Activated naive CD4-positive, alpha-beta T cell treated with anti-CD3 and anti-CD28 coated beads, Interleukin-2, amount 50 U/mL, for 16 hours (primary cell): ENCODE results near the gene APEH.

Source experiments
- DNase-seq: peaks from one replicate; pipeline ENCODE4 v3.0.0-alpha.2; 2020

APEH gene

DNA sequence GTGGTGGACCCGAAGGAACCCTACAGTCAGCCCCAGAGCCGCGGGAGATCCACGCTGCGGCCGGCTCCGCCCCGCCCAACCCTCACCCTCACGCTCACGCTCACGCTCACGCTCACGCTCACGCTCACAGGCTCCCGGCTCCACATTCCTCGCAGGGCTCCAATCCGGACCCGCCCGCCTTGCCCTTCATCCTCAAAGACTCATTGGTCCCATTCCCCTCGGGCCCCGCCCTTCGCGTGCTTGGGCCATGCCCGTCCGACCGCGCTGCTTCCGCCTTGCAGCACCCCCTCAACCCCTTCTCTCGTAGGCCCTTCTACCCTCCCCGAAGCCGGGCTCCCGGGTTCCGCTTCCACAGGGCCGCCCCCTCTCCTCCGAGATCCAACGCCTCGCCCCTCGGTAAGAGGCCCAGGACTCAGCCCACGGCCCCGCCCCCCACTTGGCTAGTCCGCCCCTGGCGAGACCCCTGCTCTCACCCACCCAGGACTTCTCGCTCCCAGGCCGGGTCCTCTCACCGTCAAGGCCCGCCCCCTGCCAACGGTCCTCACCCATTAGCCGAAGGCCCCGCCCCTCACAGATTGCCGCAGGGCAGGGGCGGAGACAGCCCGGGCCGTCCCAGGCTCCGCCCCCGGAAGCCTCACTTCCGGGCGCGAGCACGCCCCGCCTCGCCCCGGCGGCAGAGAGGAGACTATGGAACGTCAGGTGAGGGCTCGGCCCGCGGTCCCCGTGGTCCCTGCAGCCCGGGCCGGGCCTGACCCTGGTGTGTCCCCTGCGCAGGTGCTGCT, at the start of gene APEH:
TSS of gene APEH (plus strand) at position 637 of the 782 bp plus-strand sequence. CDS start at position 688, 51 bp downstream.
- peak; percentile 99 for DNase-seq

DNA sequence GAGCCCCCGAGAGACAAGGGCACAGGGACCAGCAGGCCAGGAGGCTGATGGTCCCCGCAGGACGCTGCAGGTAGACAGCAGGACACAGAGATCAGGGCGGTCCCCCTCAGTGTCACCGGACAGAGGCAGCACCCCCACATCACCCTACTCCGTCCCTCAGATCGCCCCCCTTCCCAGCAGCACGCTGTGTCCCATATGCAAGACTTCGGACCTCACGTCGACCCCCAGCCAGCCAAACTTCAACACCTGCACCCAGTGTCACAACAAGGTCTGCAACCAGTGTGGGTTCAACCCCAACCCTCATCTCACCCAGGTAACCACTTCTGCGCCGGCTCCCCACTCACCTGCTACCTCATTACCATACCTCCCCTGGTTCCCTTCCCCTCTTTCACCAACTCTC, 49.1 kb upstream of the APEH start:
- no peak for DNase-seq

DNA sequence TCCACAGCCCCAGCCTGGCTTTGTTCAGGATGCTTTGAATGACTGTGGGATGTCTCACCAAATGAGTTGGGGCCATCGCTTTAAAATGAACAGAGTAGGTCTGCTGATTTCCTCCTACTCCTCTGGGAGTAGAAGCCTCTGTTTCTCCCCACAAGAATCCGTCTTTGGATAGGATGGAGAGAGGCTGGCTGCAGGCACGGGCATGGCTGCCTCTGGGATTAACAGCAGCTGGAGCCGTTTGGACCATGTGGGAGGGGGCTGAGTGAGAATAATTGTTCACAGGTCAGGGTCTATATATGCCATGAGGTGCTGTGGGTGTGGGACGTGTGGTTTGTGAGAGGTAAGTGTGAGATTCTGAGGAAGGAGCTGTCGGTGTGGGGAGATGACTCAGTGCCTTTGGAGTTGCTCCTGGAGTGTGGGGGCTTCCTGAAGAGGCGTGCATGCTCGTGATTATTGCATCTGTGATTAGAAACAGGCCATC, 48.0 kb upstream of the APEH start:
- no peak for DNase-seq

DNA sequence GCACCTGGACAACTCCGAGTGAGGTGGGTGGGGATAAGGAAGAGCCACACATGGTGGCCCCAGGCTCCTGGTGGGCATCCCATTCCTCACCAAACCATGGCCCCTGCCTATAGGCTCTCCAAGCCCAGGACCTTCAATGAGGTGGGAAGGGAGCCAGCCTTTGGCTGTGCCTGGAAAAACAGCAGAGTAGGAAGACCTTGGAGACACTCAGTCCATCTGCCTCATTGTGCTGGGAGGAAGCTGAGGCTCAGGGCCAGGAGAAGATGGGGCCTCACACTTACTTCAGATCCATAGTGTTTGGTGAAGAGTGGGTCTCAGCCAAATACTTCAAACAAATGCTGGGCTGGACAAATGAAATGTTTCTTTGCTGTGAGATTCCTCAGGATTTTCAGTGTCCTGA, 47.4 kb upstream of the APEH start:
- DNase-seq, result no peak

DNA sequence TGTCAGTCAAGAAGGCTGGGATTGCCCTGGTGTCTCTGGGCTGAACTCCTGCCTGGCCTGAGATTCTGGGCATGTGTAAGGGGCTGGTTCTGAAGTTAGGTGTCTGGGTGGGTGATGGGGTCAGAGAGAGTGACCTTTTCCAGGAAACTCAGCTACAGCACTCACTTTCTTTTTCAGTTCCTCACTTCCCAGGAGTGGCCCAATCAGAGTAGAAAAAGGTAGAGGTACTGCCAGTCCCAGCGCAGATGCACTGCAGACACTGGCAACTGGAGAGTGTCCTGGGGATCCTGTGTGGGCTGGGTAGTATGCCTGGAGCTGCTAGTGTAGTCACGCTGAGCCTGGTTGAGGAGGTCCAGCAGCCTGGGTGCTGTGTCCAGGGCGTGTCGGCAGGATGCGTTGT, 46.5 kb upstream of the APEH start:
- DNase-seq, result no peak

DNA sequence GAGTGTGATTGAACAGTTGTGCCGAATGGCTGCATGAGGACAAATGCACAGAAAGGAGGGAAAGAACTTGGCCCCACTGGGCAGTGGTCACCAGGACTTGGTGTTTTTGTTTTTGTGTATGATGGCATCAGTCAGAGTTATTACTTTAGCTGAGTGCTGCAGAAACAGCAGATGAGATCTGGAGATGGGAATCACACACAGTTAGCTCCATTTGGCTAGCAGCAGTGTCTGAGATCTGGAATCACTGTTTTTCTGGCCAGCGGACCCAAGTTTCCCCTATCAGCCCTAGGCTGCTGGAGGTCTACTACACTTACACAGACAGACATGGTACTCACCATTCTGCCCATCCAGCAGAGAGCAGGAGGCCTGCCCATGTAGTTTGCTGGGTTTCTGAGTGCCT, 45.9 kb upstream of the APEH start:
- DNase-seq, result no peak

DNA sequence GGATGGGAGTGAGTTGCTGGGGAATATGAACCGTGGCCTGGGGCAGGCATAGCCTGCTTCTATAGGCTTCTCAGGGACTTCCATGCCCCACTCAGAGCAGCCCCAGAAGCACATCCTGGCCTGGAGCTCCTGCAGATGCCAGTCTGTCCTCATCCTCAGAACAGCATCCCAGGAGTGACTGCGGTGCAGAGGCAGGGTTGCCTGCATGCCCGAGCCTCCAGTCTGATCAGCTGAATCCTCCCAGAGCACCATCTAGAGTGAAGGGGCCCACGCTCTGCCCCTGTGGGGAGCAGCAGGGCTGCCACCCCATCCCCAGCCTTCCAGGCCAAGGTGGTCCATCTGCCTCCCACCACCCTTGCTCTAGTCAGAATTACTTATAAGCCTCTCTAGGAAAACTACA, 44.7 kb upstream of the APEH start:
- no peak for DNase-seq

DNA sequence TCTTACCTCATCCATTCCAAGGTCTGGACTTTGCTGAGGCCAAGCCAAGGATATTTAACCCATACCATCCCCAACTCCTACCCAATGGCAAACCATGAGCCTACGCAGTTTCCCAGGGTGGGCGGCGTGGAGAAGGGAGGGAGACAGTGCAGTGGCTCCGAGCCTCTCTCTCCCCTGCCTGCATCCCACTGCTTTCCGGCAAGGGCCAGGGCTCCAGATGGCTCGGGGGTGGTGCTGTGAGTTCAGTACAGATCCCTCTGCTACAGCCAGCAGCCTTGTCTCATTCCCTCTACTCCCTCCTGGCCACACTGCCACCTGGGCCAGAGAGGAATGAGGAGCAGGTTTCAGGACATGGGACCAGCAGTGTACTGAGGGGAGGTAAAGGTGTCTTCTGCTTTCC, 44.3 kb upstream of the APEH start:
- DNase-seq, result no peak

DNA sequence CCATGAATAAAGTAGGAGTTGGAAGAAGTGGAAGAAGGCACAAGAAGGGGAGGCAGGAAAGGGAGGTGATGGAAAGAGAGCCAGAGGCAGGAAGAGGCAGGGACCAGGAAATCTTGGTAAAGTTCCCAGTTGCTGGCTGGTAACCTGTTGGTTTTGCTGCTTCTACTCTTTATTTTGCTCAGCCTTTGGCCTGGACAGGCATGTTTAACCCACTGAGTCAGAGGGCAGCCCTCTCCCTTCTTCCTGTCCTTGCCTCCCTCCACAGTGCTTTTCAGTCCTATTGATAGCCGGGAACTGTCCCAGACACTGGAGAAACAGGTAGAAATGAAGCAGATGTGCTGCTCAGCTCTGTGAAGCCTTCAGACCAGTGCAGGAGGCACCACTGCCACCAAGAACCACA, 43.4 kb upstream of the APEH start:
- no peak for DNase-seq

DNA sequence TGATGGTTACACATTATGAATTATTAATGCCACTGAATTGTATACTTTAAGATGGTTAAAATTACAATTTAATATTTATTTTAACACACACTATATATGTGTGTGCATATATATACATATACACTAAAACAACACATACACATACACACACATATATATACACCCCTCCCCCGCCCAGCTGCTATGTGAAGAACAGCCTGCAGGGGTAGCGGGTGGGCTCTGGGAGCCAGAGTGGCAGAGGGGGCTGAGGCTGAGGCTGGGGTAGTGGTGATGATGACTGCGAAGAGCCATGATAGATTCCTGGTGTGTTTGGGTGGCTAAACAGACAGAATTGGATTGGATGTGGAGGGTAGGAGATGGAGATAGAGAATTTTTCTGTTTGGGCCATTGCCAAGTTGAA, 39.4 kb upstream of the APEH start:
- DNase-seq, result no peak

DNA sequence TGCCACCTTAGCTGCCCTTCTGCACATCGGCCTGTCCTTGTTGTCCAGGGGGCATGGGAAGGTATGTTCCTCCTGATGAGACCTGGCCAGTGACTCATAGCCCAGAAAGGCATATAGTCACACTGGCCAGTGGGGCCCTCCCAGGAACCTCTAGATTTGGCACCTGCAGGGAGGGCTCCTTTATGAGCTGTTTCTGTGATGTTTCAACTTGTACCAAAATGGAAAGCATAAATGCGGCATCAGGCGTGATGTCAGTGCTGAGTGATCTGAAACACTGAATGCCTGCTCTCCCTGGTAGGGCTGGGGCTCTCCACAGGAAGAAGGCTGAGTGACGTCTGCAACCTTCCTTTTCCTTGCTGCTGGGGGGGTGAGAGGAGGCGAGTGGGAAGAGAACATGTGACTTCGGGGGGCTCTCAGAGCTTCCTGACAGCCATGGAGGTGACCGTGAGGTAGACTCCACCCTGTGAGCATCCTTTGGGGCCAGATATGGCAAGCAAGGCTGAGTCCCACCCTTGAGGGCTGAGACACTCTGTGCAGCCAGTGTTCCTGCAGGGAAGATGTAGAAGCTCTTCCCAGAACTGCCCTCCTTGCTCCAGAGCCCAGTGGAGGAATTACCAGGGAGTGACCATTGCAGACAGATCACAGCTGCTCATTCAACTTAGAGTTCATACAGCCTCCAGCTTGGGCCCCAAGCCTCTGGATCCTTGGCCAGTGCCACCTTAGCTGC, 37.1 kb upstream of the APEH start:
- DNase-seq, result no peak

DNA sequence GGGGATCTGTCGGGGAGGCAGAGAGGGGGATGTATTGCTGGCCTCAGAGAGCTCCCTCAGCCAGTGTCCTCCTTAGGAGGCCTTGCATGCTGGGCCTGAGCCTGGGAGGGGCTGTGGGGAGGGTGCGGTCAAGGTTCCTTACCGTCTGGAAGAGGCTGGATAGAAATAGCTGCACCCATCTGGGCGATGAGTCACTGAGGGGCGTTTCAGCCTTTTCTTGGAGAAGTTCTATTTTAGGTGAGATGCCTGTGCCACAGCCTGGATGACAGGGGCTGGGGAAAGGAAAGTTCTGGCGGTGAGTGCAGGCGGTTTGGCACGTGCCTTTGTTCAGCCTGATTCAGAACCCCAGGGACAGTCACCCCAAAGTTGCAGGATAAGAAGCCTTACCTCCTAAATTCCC, 35.7 kb upstream of the APEH start:
- DNase-seq, result no peak

DNA sequence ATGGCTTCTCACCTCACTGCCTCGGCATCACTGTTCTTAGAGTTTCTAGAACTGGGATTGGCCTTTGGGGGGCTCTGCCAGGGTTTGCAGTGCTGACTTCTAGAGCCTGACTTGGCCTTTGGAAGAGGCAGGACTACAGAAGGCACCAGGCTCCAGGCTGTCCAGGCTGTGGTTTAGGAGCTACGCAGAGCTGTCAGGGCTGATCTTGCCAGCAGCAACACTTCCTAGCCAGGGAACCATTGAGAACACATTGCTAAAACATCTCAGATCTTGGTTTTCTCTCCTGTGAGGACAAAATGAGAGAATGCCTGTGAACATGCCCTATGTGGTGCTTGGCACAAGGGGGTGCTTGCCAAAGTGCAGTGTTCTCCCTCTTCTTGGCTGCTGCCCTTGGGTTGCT, 34.6 kb upstream of the APEH start:
- no peak for DNase-seq

DNA sequence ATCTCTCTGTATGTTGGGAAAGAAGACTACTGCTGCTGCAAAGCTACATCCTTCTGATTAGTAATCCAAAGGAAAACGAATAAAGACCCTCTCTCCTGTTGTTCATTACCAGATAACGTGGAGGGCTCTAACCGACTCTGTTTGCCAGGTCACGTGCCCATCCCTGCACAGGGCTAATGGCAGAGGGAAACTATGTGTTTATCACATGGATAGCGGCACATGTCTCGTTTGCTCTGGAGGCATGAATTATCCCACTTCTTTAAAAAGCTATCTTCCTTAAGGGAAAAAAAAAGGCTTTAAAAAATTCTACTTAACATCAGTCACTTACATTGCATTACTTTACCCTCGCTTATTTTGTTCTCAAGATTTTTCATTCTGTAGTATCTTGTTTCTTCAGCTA, 32.9 kb upstream of the APEH start:
- no peak for DNase-seq

DNA sequence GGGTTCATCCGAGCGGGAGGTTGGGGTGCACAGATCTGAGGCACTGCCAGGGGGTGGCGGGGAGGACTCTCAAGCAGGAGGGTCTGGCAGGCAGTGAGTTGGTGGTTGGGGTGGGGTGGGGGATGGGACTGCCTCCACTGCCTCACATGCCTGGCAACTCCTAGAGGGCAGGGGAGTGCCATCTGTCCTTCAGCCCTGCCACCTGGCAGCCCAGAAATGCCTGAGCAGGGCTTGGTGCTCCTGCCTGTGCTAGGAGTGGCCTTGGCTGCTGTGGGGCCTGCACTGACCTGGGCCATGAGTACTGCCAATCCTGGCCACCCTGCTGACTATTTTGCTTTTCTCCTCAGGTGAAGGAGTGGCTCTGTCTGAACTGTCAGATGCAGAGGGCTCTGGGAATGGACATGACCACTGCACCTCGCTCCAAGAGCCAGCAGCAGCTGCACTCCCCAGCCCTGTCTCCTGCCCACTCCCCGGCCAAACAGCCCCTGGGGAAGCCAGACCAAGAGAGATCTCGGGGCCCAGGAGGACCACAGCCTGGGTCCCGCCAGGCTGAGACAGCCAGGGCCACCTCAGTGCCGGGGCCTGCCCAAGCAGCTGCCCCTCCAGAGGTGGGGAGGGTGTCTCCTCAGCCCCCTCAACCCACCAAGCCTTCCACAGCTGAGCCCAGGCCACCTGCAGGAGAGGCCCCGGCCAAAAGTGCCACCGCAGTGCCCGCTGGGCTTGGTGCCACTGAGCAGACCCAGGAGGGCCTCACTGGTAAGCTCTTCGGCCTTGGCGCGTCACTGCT, 32.0 kb upstream of the APEH start:
- DNase-seq, result no peak

DNA sequence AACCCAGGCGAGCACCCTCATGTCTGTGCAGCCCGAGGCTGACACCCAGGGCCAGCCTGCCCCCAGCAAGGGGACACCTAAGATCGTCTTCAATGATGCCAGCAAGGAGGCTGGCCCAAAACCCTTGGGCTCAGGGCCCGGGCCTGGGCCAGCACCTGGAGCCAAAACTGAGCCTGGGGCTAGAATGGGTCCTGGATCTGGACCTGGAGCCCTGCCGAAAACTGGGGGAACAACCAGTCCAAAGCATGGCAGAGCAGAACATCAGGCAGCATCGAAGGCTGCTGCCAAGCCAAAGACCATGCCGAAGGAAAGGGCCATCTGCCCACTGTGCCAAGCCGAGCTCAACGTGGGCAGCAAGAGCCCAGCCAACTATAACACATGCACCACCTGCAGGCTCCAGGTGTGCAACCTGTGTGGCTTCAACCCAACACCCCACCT, 31.4 kb upstream of the APEH start:
- DNase-seq, result no peak

DNA sequence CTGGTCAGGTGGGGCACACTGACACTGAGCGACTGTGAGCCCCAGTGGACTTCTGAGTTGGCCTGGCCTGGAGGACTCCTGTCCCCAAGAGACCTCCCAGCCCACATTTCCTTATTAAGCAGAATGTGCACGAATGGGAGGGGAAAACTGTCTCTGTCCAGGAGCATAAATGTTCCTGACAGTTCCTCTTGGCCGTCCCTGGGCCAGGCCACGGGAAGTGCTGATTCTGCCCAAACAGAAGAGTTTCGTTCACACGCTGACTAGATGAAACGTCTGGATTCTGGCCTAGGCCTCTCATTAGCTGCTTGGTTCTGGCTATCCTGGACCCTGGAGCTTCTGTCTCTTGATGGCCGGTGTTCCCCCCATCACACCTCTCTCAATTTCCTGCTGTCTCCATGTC, 29.5 kb upstream of the APEH start:
- DNase-seq, result no peak

DNA sequence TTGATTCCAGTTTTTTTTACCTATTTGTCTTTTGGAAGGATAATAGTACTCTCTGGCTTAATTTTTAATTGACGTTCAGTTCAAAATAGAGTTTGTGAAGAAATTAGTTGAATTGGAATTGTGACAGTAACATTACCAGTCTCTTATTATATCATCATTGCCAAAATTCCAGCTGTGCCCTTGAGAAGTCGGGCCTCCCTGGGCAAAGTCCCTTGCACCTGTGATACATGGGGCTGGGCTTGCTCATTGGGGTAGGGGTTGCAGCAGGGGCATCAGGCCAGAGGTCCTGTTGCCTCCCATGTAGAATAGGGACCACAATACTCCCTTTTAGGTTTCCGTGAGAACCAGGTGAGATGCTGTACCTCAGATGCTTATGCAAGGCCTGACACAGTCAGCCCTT, 27.9 kb upstream of the APEH start:
- no peak for DNase-seq

DNA sequence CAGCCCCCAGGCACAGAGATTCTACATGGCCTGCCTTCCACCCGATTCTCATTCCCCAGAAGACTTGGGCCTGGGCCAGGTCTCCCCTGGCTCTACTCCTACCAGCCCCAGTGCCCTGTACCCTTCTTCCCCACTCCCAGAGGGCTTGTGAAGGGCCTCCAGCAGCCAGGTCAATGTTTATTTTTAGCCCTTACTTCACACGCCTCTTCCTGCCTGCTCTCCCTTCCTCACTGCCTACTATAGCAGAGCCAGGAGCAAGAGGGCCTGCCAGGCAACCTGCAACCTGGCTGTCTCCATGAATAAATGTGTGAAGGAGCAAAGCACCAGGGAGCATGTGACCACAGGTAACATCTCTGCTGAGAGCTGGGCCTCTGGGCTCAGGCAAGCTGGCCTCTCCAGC, 26.4 kb upstream of the APEH start:
- DNase-seq, result no peak

DNA sequence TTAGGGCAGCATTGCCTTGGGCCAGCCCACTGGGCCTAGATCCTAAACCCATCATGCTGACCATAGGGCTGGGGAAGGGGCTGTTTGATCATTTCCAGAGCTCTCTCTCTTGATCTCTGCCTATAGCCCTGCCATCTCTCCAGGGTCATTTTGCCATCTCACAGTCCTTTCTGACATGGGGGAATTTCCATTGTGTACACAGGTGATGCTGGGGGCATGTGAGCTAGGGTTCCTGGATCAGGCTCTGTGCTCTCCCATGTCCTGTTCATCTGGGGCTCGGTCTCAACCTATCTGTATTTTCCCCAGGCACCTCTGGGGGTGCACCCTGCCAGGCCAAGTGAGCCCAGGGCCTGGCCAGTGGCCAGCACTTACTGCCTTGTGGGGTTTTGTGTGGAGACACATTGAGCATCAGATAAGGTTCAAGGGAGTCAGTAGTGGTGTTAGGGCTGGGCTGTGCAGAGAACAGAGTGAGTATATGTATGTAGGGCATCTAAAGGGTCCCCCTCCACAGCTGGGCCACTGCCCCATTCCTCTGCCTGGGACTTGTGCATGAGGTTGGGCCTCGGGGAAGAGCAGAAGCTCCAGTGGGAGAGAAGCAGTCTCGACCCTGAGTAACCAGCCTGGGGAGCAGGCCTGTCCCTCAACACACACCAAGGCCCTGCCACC, 25.7 kb upstream of the APEH start:
- no peak for DNase-seq

DNA sequence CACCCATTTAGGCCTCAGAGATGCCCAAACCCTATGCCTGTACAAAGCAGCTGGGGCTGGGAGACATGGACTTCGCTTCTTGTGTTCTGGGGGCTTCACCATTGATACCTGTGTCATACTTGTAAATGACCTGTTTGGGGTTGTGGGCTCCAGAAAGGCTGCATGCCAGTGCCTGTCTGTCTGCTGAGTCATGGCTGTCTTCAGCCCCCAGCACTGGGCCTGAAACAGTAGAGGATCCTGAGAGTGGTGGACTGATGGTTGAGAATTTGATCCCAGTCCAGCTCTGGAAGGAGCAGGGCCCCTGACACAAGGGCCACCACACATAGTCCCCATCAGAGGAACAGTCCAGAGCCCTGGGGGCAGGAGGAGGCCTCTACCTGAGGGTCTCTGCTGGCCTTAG, 24.6 kb upstream of the APEH start:
- no peak for DNase-seq

DNA sequence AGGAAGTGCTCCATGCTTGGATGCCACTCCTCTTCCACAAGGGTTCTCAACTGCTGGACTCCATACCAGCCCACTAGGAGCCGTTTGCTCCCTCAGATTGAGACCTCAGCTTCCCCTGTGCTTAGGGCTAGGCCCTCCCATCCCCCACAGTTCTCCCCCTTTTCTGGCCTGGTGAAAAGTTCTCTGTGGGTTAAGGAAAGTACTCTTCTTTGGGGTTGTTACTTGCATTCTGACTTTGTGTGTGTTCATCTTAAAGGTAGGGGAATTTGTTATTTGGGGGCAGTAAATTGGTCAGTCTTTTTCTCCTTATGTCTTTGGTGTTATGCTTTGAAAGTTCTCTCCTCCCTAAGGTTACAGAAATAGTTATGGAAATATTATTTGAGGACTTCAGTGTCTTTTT, 24.0 kb upstream of the APEH start:
- no peak for DNase-seq

DNA sequence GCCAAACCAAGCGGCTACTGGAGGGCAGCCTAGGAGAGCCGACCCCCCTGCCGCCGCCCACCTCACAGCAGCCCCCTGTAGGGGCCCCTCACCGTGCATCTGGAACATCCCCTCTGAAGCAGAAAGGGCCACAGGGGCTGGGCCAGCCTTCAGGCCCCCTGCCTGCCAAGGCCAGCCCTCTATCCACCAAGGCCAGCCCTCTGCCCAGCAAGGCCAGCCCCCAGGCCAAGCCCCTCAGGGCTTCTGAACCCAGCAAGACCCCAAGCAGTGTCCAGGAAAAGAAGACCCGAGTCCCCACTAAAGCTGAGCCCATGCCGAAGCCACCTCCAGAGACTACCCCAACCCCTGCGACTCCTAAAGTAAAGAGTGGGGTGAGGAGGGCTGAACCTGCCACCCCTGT, 23.5 kb upstream of the APEH start:
- no peak for DNase-seq
